HG02840 (cell line): ENCODE data around the gene GOLGA2.

ENCODE experiments used
- ATAC-seq: cut with Tn5 transposase; IDR thresholded peaks from one replicate; pipeline ENCODE4 v1.9.1; 2021; ENCODE audit warnings: mild to moderate bottlenecking, moderate library complexity, moderate number of reproducible peaks; ENCODE audit not compliant: unreplicated experiment, low FRiP score

GOLGA2 gene

GRCh38 chr9:128257907-128258306 is 17.9 kb downstream of the GOLGA2 start:
- ATAC-seq: no peak

- ATAC-seq: no peak
Measured at GRCh38 chr9:128257086-128257825, 18.6 kb downstream of the GOLGA2 start.

- no peak for ATAC-seq
Measured at GRCh38 chr9:128254855-128255759, 20.7 kb downstream of the GOLGA2 start.

GRCh38 chr9:128254362-128254761 is 21.4 kb downstream of the GOLGA2 start:
- ATAC-seq: no peak

GRCh38 chr9:128253991-128254346 is 21.8 kb downstream of the GOLGA2 start:
- ATAC-seq: no peak

GRCh38 chr9:128253140-128253990 is 22.4 kb downstream of the GOLGA2 start:
- no peak for ATAC-seq

- no peak for ATAC-seq
Measured at GRCh38 chr9:128252317-128253139, 23.3 kb downstream of the GOLGA2 start.

- no peak for ATAC-seq
Measured at GRCh38 chr9:128251732-128252100, 24.1 kb downstream of the GOLGA2 start.

GRCh38 chr9:128250839-128251731 is 24.7 kb downstream of the GOLGA2 start:
- no peak for ATAC-seq

GRCh38 chr9:128249908-128250838 is 25.6 kb downstream of the GOLGA2 start:
- ATAC-seq: peak; percentile 82

- no peak for ATAC-seq
Measured at GRCh38 chr9:128249558-128249907, 26.3 kb downstream of the GOLGA2 start.

- no peak for ATAC-seq
Measured at GRCh38 chr9:128247226-128247803, 28.5 kb downstream of the GOLGA2 start.

- ATAC-seq: no peak
Measured at GRCh38 chr9:128246471-128246870, 29.3 kb downstream of the GOLGA2 start.

- no peak for ATAC-seq
Measured at GRCh38 chr9:128245421-128246151, 30.2 kb downstream of the GOLGA2 start.

- no peak for ATAC-seq
Measured at GRCh38 chr9:128244837-128245231, 31.0 kb downstream of the GOLGA2 start.

- no peak for ATAC-seq
Measured at GRCh38 chr9:128244091-128244836, 31.5 kb downstream of the GOLGA2 start.
